ENCODE measurements around the gene ACTN4.

- TF ChIP-seq CTCF (conservative IDR thresholded peaks at IDR 0.05; ENCODE audit: low read depth in 2 of 2), result no peak
- no peak for TF ChIP-seq EZH2phosphoT487 (IDR thresholded peaks at IDR 0.05; ENCODE audit: unreplicated experiment)
- no peak for TF ChIP-seq STAT1 (IDR thresholded peaks at IDR 0.05; ENCODE audit: unreplicated experiment)
- no peak for TF ChIP-seq JUNB (IDR thresholded peaks at IDR 0.05; ENCODE audit: unreplicated experiment)
- TF ChIP-seq POLR2AphosphoS5 (IDR thresholded peaks at IDR 0.05; ENCODE audit: low read depth), result no peak
- TF ChIP-seq REST (IDR thresholded peaks at IDR 0.05; ENCODE audit: unreplicated experiment), result no peak
- no peak for TF ChIP-seq EZH2 (IDR thresholded peaks at IDR 0.05; ENCODE audit: low read depth, unreplicated experiment)
- TF ChIP-seq CREB1 (CRISPR knock-in tag; IDR thresholded peaks at IDR 0.05; ENCODE audit: low read depth), result no peak
- TF ChIP-seq ETS1 (IDR thresholded peaks at IDR 0.05), result no peak
- no peak for TF ChIP-seq ZNF462 (CRISPR knock-in tag; IDR thresholded peaks at IDR 0.05)
These were observed 54.1 kb downstream of the ACTN4 start for GRCh38 chr19:38701455-38702063.

Data from GM23338 (cell line).